RWPE1 (cell line): ENCODE data around the gene FN3KRP.
"Not testable (repeated sequence)": the region's sequence is repeated elsewhere in the genome, so short reads cannot be mapped to it uniquely, and the experiment has no call there.

Source experiments
- CTCF ChIA-PET: fragments of 350-600 bp; sonication (Branson Sonifier 250); formaldehyde crosslinking; extraction: SDS; loops from one replicate; lab custom pipeline; 2021; lab: Yijun Ruan, JAX
- POLR2A ChIA-PET: fragments of 400-600 bp; formaldehyde crosslinking; extraction: SDS; loops from one replicate; lab custom pipeline; 2020; ENCODE audit warnings: antibody characterized with exemption; ENCODE audit not compliant: low non-redundant PET; lab: Yijun Ruan, JAX
- DNase-seq: peaks from one replicate; pipeline ENCODE4 v3.0.0; 2012; ENCODE audit warnings: low spot score
- H3K27ac ChIP-seq: fragments of 450-650 bp; 2 replicates; pipeline ENCODE4 v1.5.1; 2017
- CTCF ChIP-seq: fragments of 450-650 bp; conservative IDR thresholded peaks from 2 replicates; pipeline ENCODE4 v1.5.1; 2017; ENCODE audit warnings: low read depth, mild to moderate bottlenecking

Gene FN3KRP

GRCh38 chr17:82754297-82755208 lies 38.0 kb downstream of the FN3KRP start:
- ChIA-PET POLR2A (no interaction called here), CTCF (interaction anchor here (0.7 to 1.0 kb wide), 4 partner anchors 13 to 370 kb away, joined by 3 read pairs; partner anchors contain the start of gene FN3KRP)
- peak overlapping the region; percentile 49 for H3K27ac ChIP-seq
- TF ChIP-seq CTCF: no peak
- no peak for DNase-seq

- no peak for TF ChIP-seq CTCF
- no peak for DNase-seq
- ChIA-PET POLR2A (no interaction called here), CTCF (interaction anchor here (0.7 kb wide), 1 partner anchor 19 kb away, joined by 3 read pairs; no protein-coding TSS in a partner anchor)
- H3K27ac ChIP-seq: peak overlapping the region; percentile 47
Measured at GRCh38 chr17:82756166-82756565, 39.7 kb downstream of the FN3KRP start.

GRCh38 chr17:82765371-82765770 lies 48.9 kb downstream of the FN3KRP start:
- ChIA-PET POLR2A (no interaction called here), CTCF (interaction anchor here (0.6 to 1.6 kb wide), 4 partner anchors 10 to 413 kb away, joined by 3 to 4 read pairs (median 3); no protein-coding TSS in a partner anchor)
- DNase-seq: no peak
- no peak for TF ChIP-seq CTCF
- no peak overlapping the region; the same call in 1 of the 2 replicates for H3K27ac ChIP-seq

- peak; percentile 73 for TF ChIP-seq CTCF
- POLR2A ChIA-PET: no interaction called here
- CTCF ChIA-PET: interaction anchor here (0.7 to 1.0 kb wide), 3 partner anchors 12 to 317 kb away, joined by 3 to 4 read pairs (median 3); no protein-coding TSS in a partner anchor
- peak overlapping the region; percentile 8; the same call in 1 of the 2 replicates for H3K27ac ChIP-seq
- peak; percentile 34 for DNase-seq
Measured at GRCh38 chr17:82767041-82767754, 50.7 kb downstream of the FN3KRP start.

- ChIA-PET CTCF (no interaction called here), POLR2A (no interaction called here)
- no peak for TF ChIP-seq CTCF
- DNase-seq: no peak
- H3K27ac ChIP-seq: no peak overlapping the region
Measured at GRCh38 chr17:82769041-82769440, 52.5 kb downstream of the FN3KRP start.

GRCh38 chr17:82772026-82772425 lies 55.5 kb downstream of the FN3KRP start:
- ChIA-PET CTCF (no interaction called here), POLR2A (no interaction called here)
- TF ChIP-seq CTCF: no peak
- peak; percentile 38 for DNase-seq
- peak overlapping the region; percentile 48; the same call in 1 of the 2 replicates for H3K27ac ChIP-seq

GRCh38 chr17:82774456-82774855 lies 58.0 kb downstream of the FN3KRP start:
- CTCF ChIA-PET: interaction anchor here (0.6 to 0.7 kb wide), 5 partner anchors 41 to 89 kb away, joined by 3 to 4 read pairs (median 3); no protein-coding TSS in a partner anchor
- POLR2A ChIA-PET, DNase-seq, H3K27ac ChIP-seq: not testable (repeated sequence)
